DMS114 treated with DMSO at 0.1 percent for 48 hours (cell line): ENCODE measurements around the gene IFIT3.
"Not testable (repeated sequence)": the region's sequence is repeated elsewhere in the genome, so short reads cannot be mapped to it uniquely, and the experiment has no call there.

ENCODE experiments used
- DNase-seq: peaks from one replicate; lab custom pipeline; 2025; ENCODE audit not compliant: unreplicated experiment; lab: John Stamatoyannopoulos, UW

The IFIT3 gene

DNA sequence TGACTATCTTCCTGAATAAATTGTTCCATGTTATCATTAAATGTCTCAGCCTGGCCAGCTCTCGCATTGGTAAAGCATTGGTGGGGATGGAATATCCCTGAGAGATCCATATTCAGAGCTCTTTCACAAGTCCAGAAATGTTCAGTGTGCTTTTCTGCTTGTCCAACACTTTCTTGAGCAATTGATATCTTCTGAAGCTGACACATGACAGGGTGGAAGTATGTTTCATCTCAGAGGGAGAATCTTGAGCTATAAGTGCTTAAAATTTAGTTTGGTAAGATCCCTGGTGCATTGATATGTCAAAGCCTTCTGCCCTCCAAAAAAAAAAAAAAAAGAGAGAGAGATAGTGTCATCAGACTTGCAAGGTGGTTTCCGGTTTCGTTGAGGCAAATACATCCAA lies 7.4 kb downstream of the IFIT3 start:
- no peak for DNase-seq

DNA sequence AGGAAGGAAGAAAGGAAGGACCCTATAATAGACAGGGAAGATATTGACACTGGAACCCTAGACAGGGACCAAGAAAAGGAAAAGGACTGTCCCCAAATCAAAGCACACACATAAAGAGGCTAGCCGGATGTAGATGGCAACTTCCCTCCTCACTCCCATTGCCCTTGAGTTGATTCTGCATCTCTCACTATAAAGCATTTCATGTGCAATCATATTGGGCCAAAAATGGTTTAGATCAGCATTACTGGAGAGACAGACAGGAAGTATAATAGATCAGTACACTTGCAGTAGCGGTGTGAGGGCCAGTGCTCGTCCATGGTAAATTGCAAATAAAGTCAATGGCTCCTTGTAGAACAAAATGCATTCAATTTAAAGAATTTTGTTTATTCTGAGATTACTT lies 8.4 kb downstream of the IFIT3 start:
- no peak for DNase-seq

DNA sequence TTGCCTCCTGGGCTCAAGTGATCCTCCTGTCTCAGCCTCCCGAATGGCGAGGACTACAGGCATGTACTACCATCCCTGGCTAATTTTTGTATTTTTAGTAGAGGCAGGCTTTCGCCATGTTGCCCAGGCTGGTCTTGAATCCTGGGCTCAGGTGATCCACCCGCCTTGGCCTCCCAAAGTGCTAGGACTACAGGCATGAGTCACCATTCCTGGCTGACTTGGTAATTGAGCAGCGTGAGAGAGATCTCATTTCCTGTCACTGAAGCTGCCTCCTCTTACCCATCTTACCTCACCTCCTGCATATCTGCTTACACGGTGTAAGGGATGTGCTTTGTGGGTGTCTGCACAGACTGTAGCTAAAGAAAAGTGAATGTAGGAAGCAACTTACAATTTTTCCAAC lies 9.7 kb downstream of the IFIT3 start:
- DNase-seq, result no peak

DNA sequence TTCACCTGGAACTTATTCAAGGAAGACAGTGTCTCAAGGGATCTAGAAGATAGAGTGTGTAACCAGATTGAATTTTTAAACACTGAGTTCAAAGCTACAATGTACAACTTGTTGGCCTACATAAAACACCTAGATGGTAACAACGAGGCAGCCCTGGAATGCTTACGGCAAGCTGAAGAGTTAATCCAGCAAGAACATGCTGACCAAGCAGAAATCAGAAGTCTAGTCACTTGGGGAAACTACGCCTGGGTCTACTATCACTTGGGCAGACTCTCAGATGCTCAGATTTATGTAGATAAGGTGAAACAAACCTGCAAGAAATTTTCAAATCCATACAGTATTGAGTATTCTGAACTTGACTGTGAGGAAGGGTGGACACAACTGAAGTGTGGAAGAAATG lies 10.9 kb downstream of the IFIT3 start:
- DNase-seq, result no peak

DNA sequence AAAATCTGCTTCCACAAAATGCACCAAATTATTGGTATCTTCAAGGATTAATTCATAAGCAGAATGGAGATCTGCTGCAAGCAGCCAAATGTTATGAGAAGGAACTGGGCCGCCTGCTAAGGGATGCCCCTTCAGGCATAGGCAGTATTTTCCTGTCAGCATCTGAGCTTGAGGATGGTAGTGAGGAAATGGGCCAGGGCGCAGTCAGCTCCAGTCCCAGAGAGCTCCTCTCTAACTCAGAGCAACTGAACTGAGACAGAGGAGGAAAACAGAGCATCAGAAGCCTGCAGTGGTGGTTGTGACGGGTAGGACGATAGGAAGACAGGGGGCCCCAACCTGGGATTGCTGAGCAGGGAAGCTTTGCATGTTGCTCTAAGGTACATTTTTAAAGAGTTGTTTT lies 12.1 kb downstream of the IFIT3 start:
- no peak for DNase-seq

DNA sequence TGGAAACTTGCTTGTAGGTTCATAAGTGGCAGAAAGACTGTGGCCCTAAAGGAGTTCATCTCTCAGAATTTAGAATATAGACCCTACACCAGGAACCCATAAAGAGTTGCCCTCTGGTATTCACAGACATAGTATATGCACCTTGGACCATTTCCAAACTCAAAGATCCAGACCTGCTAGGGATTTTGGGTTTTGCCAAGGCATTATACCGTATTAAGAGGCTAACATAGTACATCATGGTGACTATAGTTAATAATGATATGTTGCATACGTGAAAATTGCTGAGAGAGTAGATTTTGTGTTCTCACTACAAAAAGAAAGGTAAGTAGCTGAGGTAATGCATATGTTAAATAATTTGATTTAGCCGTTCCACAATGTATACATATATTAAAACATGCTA lies 13.9 kb downstream of the IFIT3 start:
- DNase-seq, result no peak

DNA sequence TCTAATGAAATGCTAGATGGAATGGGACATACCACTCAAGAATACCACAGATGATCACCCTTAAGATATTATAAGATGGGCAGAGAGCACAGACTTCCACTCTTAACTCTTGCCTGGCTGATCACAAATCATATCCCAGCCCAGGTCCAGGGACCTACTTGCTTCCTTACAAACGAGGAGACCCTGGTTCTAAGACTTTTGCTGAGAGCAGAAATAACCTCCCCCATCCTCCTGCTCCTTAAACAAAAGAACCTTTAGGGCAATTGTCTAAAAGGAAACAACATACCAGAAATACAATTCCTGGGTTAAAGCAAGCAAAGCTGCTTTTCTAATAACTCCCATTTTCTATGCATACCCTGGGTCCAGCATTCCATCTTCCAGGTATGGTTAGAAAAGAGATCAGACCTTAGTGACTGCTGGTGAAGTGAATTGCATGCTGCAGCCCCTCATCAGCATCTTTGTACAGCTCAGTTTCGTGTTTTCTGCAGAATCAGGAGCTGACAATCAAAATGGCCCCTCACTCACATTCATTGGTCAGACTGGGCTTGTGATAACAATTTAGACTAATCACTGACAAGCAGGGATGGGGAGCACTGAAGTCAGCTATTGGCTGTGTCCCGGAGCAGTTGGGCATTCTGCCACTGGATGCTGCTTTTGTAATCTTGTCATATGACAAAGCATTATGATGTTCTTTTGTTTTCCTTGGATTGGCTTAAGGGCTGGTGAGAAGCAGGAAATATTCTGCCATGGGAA lies 14.6 kb downstream of the IFIT3 start:
- DNase-seq, result no peak

DNA sequence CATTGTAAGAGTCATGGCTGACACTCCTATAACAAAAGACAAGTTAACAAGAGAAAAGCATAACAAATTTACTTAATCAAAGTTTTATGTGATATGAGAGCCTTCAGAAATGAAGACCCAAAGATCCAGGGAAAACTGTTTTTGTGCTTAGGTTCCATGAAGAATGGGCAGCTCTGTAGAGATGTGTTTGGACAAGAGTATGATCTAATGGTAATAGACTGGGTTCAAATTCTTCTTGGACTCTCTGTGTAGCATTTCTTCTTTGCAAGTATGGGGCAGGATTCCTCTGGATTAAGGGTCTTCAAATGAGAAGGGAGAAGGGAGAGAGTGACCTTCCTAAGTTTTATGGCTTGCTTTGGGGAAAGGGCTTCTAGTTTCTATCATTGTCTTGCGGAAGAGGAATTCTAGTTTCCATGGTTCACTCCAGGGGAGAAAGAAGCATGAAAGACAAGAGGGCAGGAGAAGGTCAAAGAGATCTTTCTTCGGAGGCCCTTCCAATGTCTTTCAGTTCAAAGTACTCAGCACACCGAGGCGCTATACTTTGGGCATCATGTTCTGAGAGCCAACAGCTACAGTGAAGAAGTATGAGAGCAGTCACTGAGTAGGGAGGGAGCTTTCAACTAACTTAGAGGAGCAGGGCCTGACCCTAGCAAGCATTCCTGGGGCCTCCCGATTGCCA lies 15.4 kb downstream of the IFIT3 start:
- no peak for DNase-seq

DNA sequence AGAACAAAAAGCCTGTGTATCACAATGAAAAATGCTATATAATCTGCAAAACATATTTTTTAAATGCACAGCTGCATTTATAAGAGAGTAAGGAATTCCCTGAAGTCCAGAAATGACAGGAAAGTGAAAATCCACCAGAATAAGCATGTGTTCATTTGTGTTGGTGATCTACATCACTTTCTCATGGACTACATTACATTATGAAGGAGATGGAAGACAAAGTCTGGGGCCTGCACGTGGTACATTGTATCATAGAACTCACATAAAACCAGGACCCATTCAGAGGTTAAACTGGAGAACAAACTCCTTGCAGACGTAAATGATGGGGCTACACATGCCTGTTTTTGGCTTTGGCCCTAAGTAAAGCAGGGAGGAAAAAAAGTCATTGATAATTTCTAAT lies 16.4 kb downstream of the IFIT3 start:
- no peak for DNase-seq

DNA sequence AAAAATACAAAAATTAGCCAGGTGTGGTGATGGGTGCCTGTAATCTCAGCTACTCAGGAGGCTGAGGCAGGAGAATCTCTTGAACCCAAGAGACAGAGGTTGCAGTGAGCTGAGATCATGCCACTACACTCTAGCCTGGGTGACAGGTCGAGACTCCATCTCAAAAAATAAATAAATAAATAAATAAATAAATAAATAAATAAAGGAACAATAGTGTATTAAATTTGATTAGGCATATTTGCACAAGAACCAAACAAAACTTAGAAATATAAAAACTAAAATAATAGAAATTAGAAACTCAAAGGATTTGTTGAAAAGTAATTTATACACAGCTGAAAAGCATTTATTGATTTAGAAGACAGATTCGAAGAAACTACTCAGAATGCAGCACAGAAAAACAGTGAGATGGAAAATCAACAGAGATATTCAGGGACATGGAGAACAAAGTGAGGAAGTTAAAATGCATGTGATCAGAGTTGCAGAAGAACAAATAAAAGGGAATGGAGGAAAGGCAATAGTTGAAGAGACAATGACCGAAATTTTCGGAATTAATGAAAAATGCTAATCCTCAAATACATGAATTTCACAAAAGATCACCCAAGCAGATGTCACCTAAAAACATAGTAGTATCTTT lies 17.7 kb downstream of the IFIT3 start:
- DNase-seq, result no peak

DNA sequence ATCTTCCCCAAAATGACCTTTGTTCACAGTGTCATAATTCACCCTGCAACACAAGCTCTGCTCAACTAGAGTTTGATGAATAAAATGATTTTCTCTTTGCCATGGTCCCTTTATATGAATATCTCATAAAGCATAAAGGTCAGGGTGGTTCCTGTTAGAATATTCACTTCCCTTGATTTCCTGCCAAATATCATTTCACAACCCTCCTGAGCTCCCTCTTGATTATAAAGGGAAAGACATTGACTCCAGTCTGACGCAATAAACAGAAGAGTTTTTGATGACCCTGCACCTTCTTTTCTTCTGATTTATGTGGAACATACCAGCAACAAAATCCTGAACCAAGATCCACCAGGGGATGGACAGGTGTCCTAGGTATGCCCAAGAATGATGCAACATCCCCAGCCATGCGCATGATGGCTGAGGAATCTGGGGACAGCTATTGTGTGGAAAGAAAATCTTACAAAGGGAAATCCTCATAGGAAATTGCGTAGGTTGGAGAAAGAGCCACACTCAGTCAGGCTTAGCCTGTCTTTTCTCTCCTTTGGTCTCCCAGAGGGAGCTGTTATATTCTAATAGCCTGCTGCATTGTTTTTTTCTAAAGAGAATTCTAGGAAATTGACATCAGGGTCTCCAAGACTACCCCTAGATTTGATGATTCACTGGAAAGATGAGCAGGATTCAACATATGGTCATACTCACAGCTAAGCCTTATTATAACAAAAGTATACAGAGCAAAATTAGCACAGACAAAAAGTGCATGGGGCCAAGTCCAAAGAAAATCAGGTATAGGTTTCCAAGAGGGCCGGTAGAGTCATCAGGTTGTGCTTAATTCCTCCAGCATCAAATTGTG lies 18.8 kb downstream of the IFIT3 start:
- no peak for DNase-seq

DNA sequence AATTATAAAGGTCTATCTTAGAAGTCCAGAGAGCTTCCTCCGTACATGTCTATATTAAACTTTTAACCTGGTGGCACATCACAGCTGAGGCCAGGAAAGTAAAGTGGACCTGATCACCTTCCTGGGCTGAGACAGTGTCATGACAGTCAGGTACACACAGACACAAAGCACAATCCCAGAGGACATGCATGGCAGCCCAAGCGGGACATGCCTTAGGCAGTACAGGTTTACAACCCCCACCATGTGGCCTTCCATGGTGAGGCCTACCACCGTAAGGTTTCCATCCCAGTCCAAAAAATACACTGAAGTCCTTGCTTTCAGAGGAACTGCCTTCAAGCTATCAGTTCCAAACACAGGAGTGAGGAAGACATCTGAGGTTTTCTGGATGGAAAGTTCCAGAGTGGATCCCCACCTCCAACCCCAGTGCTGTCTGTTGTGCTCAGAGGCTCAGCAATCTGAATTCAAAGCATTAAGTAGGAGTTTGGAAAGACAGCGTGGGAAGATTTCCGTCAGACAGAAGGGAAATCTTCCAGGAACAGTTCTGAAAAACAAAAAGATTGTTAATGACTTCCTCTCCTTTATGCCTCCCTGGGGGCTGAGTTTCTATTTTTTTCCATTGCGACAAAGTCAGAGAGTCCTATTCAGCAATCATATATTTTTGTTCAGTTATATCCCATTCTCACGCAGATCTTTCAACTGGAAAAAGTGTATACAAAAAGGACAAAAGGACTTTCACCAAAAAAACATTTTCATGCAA lies 20.1 kb downstream of the IFIT3 start:
- no peak for DNase-seq

DNA sequence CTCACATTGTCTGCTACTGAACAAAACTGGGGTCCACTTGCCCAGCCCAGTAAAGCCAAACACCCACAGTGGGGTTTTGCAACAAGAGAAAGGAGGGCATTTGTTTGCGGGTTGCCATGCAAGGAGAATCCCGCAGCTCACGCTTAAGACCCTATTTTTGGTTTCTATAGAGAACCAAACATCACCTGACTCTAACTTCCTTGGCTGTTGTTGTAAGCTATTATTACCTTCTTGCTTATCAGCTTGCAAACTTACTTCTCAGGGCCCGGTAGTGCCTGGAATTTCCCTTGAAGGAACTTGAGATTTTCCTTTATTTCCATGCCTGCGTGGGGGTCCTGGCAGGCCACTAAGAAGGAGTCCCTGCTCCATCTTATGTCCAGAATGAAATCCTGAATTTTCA lies 20.7 kb downstream of the IFIT3 start:
- no peak for DNase-seq

DNA sequence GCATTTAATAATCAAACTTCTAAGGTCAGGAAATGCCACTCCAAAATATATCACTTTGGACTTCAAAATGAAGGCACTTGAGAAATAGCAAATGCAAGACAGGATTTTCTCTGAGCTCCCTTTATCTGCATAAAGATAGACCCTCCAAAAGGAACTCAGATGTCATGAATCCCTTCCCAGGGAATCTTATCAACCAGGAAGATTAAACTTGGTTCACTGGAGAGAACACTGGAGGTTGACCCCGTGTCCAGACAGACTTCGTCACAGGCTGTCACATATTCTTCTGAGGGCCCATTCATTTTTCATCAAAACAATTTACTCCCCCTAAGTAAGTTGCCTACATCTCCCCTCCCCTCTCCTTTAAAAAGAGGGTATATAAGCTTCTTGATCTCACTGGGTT lies 21.2 kb downstream of the IFIT3 start:
- no peak for DNase-seq

DNA sequence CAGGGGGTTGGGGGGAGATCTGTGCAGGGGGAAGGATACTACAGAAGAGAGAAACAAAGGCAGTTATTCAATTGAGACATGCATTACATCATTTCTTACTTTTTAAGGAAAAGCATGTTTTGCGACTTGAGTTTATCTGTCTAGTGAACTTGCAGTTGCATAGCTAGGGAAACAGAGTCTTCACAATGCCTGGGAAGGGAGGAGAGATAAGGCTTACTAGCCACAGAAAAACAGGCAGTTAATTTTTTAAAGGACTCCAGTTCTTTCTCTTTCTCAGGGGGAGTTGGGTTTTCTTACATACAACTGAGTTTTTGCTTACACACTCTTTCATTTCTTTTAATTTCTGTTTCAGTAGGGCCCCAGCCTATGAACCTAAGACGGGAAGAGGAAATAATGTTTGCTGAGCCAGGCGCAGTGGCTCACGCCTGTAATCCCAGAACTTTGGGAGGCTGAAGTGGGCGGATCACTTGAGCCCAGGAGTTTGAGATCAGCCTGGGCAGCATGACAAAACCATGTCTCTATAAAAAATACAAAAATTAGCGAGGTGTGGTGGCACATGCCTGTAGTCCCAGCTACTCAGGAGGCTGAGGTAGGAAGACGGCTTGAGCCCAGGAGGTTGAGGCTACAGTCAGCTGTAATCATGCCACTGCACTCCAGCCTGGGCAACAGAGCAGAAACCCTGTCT lies 23.0 kb downstream of the IFIT3 start:
- not testable (repeated sequence) for DNase-seq

DNA sequence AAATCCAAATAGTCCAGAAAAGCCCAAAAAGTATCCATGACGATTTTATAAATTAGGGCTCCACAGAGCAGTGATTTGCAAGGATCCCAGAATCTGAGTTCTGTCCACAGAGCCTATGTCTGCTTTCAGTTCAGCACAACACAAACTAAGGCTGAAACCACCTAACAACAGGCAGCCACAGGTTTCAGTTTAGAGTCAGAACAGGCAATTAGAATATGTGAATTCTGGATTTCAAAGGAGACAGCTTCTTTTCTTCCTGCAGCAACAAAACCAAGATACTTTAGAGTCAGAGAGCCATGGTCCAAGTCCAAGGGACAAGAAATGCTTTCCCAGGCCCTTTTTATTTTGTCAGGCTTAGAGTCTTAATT lies 23.6 kb downstream of the IFIT3 start:
- no peak for DNase-seq

DNA sequence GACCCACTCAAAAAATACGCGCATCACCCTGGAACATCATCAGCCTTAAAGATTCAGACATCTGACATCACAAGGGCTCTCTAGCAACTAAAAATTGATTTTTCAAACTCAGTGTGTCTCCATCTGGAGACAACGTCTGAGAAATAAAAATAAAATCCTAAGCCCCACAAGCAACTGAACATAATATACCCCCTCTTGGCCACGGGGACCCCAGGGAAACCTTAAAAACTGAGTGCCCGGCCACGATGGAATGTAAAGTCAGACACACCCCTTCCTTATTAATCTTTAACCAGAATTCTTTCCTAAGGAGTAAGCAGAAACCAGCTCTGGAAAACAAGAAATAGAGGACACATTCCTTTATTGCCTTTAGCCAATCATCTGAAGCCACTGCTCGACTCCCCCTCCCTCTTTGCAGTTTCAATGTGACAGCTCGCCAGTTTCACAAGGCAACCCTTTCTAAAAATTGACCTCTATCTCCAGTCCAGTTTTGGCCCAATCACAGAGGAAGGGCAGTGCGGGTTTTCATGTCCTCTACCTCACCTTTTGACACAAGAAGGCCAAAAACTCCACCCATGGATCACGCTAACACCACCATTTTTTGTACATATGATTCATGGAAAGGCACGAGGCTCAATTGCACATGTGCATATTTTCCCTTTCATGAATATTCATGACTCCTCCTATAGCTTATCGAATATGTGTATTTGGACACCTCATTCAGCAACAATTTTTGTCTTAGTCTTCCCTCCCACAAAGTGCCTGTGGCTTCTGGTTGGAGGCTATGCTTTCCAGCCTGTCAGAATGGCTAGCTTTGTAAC lies 24.2 kb downstream of the IFIT3 start:
- DNase-seq, result no peak

DNA sequence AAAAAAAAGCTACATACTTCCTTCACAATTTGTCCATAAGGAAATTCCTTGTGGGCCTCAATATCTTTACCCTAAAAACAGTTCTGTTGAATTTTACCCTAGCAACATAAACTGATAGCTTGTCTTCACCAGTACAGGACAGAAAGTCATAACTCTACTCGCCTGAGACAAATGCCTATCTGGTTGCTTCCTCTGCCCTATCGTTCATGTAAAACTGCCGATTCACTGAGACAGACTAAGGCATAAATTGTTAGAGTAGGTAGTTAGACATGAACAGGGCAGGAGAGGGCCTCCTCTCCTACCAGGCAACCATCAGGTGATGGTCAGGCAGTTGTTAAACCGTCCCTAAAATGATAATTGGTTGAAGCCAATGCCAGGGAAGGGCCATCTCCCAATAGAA lies 25.0 kb downstream of the IFIT3 start:
- no peak for DNase-seq

DNA sequence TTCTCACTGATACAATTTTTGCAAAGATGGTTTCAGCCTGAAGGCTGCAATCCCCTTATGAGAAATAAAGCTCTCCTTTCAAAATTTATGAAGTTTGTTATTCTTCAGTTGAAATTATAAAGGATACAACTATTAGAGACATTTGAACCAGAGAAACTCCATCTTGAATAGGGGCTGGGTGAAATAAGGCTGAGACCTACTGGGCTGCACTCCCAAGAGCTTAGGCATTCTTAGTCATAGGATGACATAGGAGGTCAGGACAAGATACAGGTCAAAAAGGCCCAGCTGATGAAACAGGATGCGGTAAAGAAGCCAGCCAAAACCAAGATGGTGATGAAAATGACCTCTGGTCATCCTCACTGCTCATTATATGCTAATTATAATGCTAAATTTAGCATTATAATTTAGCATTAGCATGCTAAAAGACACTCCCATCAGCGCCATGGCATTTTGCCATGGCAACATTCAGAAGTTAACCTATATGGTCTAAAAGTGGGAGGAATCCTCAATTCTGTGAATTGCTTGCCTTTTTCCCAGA lies 27.7 kb downstream of the IFIT3 start:
- DNase-seq, result no peak
